ENCODE data around the gene ARL6IP4. TPM values are rescaled to one million over a fixed set of nuclear protein-coding genes. Genes with fewer than 3 reads are reported as not detected.
A peak's percentile ranks its signal among the peaks of the same experiment; 100 is the strongest.
"Not testable (repeated sequence)": the region's sequence is repeated elsewhere in the genome, so short reads cannot be mapped to it uniquely, and the experiment has no call there.

ARL6IP4 gene
- polyA plus RNA-seq (ENCODE audit: insufficient read length in 10 of 10) = 100 to 1,000 TPM; 112 to 190 (median 145) TPM
- long read RNA-seq, donor 1, transcript ARL6IP4-220 (6 exons, 1,591 nt) = major isoform, 14 of 76 reads
- long read RNA-seq, donor 1, transcript ARL6IP4-210 (6 exons, 1,491 nt) = minor isoform, 12 of 76 reads
- long read RNA-seq, donor 1, partial matches to known transcripts = 36 of 76 reads
- long read RNA-seq, donor 1, other reads (novel, unspliced or antisense) = 5 of 76 reads
- long read RNA-seq, donor 2, transcript ARL6IP4-210 (6 exons, 1,491 nt) = minor isoform, 10 of 73 reads
- long read RNA-seq, donor 2, transcript ARL6IP4-220 (6 exons, 1,591 nt) = major isoform, 11 of 73 reads
- long read RNA-seq, donor 2, transcript ARL6IP4-208 (6 exons, 796 nt) = minor isoform, 5 of 73 reads
- long read RNA-seq, donor 2, partial matches to known transcripts = 23 of 73 reads
- long read RNA-seq, donor 2, other reads (novel, unspliced or antisense) = 15 of 73 reads
- long read RNA-seq, donor 3 = 0 reads
- long read RNA-seq, donor 4, transcript ARL6IP4-220 (6 exons, 1,591 nt) = minor isoform, 8 of 120 reads
- long read RNA-seq, donor 4, transcript ARL6IP4-213 (2 exons, 562 nt) = minor isoform, 5 of 120 reads
- long read RNA-seq, donor 4, transcript ARL6IP4-210 (6 exons, 1,491 nt) = major isoform, 10 of 120 reads
- long read RNA-seq, donor 4, partial matches to known transcripts = 76 of 120 reads
- long read RNA-seq, donor 4, other reads (novel, unspliced or antisense) = 12 of 120 reads
- long read RNA-seq, donor 5, transcript ARL6IP4-214 (5 exons, 1,273 nt) = minor isoform, 5 of 83 reads
- long read RNA-seq, donor 5, transcript ARL6IP4-201 (6 exons, 1,644 nt) = minor isoform, 9 of 83 reads
- long read RNA-seq, donor 5, transcript ARL6IP4-210 (6 exons, 1,491 nt) = minor isoform, 11 of 83 reads
- long read RNA-seq, donor 5, transcript ARL6IP4-220 (6 exons, 1,591 nt) = major isoform, 15 of 83 reads
- long read RNA-seq, donor 5, partial matches to known transcripts = 27 of 83 reads
- long read RNA-seq, donor 5, other reads (novel, unspliced or antisense) = 5 of 83 reads
- long read RNA-seq, donor 6, transcript ARL6IP4-220 (6 exons, 1,591 nt) = major isoform, 17 of 126 reads
- long read RNA-seq, donor 6, transcript ARL6IP4-201 (6 exons, 1,644 nt) = minor isoform, 9 of 126 reads
- long read RNA-seq, donor 6, transcript ARL6IP4-210 (6 exons, 1,491 nt) = minor isoform, 11 of 126 reads
- long read RNA-seq, donor 6, partial matches to known transcripts = 64 of 126 reads
- long read RNA-seq, donor 6, other reads (novel, unspliced or antisense) = 13 of 126 reads
- long read RNA-seq, donor 7, transcript ARL6IP4-208 (6 exons, 796 nt) = major isoform, 10 of 130 reads
- long read RNA-seq, donor 7, transcript ARL6IP4-220 (6 exons, 1,591 nt) = minor isoform, 7 of 130 reads
- long read RNA-seq, donor 7, transcript ARL6IP4-213 (2 exons, 562 nt) = minor isoform, 5 of 130 reads
- long read RNA-seq, donor 7, transcript ARL6IP4-210 (6 exons, 1,491 nt) = minor isoform, 5 of 130 reads
- long read RNA-seq, donor 7, partial matches to known transcripts = 87 of 130 reads
- long read RNA-seq, donor 7, other reads (novel, unspliced or antisense) = 8 of 130 reads
- long read RNA-seq, donor 8, transcript ARL6IP4-220 (6 exons, 1,591 nt) = major isoform, 8 of 57 reads
- long read RNA-seq, donor 8, transcript ARL6IP4-210 (6 exons, 1,491 nt) = minor isoform, 6 of 57 reads
- long read RNA-seq, donor 8, partial matches to known transcripts = 31 of 57 reads
- long read RNA-seq, donor 8, other reads (novel, unspliced or antisense) = 0 of 57 reads
- long read RNA-seq, donor 9, partial matches to known transcripts = 0 of 8 reads
- long read RNA-seq, donor 9, other reads (novel, unspliced or antisense) = 0 of 8 reads

DNA sequence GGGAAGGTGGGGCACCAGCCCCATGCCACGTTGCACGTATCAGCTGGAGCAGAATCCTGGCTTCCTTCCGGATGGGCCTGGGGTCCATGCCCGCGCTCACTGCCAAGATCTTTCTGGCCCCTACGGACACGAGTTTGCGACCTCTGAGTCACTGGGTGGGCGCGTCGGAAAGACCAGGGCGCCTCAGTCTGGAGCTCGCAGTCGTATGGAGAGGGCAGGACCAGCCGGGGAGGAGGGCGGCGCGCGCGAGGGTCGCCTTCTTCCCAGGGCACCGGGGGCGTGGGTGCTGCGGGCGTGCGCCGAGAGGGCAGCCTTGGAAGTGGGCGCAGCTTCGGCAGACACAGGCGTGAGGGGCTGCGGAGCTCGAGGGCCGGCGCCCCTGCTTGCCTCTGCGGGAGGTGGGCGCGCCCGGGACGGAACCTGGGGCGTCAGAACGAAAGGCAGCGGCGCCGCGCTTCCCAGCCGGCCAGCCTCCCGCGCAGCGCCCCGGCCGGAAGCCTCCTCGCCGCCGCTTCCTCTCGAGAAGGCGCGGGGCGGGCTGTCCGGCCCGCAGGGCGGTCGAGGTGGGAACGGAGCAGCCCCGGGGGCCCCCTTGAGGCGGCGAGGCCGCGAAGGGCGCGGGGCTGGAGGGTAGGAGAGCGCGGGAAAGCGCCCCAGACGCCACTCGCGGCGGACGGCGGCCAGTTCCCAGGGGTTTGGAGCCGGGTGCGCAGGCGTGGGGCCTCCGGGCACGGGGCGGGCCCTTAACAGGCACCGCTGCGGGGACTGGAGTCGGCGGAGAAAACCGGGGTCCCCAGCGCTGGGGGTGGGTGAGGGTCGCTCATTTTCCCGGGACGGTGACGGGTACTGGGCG lies at the start of gene ARL6IP4:
Gene ARL6IP4 (plus strand): TSS at position 499 of the 853 bp plus-strand sequence. CDS start 459 bp downstream, outside the sequence.
- DNase-seq = peak; percentile 55 to 91 (median 78)

DNA sequence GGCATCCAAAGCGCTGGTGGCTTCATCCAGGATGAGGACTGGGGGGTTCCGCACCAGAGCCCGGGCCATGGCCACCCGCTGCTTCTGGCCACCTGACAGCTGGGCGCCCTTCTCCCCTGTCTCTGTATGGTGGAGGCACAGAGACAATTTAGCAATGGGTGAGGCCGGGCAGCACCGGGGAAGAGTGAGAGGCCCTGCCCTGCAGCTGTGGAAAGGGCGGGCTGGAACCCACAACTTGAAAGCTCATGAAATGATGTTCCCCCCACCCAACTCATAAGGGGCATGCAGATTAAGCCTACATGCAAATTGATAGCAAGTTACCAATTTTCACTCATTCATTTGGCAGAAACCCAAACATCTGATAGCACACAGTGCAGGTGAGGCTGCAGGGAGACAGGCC lies 48.3 kb upstream of the ARL6IP4 start:
- DNase-seq = no peak

DNA sequence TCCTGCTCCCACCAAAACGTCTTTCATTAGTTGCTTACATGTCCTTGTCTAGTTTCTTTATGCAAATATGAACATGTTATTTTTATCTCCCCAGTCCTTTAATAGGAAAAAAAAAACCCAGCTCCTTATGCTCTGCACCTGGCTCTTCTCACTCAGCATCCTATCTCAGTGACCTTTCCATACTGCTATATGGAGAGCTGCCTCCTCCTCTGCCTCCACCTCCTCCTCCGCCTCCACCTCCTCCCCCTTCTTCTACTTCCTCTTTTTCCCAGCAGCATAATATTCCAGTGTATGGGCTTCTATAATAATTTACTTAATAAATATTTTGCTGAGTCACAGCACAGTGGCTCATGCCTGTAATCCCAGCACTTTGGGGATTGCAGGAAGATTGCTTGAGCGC lies 45.8 kb upstream of the ARL6IP4 start:
- no peak for DNase-seq

DNA sequence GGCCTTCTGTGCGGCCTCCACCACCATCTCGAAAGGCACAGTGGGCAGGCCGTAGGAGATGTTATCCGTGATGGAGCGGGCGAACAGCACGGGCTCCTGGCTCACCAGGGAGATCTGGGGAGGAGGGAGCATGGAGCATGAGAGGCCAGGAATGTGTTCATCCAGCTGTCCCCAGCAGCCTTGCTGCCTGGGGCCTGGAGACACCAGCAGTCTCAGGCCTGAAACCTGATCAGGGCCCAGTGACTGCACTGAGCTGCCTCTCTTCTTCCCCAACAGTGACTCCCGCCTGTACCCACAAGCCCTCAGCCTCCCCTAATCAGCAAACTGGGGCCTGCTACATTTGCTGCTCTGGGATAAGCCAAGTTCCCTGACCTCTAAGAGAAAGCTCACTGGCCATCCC lies 45.2 kb upstream of the ARL6IP4 start:
- peak in 2 of 3 donors; percentile 38 to 43 for DNase-seq

DNA sequence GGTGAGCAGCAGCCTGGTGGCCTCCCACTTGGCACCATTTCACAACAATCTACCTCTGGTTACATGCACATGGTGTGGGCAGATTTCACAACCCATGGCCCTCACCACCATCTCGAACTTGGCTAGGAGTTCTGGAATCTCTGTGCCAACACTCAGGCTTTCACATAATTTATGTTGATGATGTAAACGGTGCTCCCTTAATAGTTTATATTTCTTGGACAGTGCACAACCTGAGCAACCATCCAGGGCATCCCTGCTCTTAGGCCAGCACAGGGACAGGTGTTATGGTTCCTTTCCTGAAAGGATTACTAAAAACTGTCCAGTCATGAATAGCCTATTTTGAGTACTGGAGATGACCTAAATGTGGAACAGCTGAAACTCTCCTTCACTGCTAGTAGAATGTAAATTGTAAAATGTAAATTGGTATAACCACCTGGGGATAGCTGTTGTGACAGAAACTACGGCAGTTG lies 42.8 kb upstream of the ARL6IP4 start:
- DNase-seq = no peak

DNA sequence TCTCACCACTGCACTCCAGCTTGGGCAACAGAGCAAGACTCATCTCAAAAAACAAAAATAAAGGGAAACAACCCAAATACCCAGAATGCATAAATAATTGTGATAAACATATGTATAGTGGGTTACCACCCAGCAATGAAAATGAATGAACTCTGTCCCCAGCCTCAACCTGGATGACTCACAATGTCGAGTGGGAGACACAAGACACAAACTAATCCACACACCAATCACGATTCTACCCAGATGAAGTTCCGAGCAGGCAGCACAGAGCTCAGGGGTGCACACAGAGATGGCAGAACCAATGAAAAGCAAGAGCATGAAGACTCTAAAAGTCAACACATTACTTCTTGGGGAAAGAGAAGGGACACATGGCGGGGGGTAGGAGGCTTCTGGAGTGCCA lies 41.4 kb upstream of the ARL6IP4 start:
- DNase-seq = no peak

DNA sequence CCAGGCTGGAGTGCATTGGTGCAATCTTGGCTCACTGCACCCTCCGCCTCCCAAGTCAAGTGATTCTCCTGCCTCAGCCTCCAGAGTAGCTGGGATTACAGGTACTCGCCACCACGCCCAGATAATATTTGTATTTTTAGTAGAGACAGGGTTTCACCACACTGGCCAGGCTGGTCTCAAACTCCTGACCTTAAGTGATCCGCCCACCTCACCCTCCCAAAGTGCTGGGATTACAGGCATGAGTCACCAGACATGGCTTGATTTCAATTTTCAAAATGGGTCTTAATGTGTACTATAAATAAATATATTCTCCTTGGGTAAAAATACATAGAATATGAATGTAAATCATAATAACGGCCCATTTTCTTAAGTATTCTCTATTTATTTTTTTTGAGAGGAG lies 39.1 kb upstream of the ARL6IP4 start:
- not testable (repeated sequence) for DNase-seq

DNA sequence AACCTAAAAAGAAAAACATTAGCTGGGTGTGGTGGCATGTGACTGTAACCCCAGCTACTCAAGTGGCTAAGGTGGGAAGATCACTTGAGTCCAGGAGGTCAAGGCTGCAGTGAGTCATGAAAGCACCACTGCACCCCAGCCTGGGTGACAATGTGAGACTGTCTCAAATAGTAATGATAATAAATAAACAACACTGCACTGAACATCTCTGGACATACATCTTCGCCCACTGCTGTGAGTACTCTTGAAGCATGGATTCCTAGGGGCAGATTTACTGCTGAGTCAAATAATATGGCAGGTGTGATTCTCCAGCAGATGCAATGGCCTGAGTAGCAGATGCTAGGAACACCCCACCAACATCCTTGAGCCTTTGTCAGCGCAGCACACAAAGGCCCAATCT lies 37.8 kb upstream of the ARL6IP4 start:
- DNase-seq = no peak

DNA sequence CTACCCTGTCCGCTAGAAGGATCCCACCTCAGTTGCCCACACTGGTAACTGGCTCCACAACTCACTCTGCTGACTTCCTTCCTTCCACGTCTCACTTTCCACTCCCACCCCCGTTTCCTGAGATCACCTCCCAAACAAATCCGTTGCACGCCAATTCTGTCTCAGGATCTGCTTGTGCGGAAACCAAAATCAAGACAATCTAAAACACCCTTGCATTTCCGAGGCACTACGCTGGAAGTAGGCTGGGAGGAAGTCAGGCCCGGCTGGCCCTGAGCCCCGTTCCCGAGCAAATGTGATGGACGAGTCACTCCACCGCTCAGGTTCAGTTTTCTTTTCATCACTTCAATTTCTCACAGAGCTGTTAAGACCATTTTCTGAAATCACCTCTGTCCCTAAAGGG lies 37.3 kb upstream of the ARL6IP4 start:
- DNase-seq = peak in 1 of 3 donors; percentile 47

DNA sequence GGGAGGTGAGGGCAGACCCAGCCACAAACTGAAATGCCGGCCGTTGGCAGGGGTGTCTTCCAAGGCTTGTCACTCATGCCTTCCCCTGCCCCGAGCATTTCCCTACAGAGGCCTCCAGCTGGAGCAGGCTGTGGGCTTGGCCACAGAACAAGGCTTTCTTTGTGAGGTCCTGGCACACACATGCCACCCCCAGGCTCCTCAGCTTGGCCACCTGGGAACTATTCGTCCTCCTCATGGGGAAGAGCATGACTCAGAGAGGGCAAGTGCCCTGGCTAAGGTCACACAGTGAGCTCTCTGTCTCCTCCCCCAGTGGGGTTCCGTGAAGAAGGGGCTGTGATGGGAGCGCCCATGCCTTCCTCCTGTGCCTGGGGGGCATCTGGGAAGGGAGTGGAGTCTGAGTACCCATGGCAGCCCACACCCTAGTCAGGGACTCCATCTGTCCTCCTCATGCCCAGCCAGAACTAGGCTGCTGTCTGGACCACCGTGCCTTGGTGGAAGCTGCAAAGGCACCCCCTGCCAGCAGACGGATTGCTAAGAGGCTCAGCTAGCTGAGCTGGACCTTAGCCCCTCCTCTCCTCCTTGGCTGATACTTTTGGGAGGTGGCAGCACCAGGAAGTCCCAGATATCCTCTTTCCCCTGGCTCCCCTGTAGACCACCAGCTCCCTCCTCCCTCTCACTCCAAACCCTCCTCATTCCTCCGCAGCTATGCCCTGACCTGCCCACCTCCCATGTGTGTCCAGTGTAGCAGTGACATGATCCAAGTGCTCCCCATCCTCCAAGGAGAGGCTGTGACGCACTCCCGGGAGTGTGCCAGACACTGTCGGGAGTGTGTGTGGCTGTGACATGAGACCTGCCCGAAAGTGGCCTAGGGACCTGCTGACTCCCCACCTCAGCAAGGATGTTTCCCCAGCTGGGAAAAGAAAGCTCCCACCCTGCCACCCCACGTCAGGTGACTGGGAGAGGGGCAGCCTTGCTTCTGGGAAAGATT lies 35.6 kb upstream of the ARL6IP4 start:
- peak in 1 of 3 donors; percentile 36 for DNase-seq

DNA sequence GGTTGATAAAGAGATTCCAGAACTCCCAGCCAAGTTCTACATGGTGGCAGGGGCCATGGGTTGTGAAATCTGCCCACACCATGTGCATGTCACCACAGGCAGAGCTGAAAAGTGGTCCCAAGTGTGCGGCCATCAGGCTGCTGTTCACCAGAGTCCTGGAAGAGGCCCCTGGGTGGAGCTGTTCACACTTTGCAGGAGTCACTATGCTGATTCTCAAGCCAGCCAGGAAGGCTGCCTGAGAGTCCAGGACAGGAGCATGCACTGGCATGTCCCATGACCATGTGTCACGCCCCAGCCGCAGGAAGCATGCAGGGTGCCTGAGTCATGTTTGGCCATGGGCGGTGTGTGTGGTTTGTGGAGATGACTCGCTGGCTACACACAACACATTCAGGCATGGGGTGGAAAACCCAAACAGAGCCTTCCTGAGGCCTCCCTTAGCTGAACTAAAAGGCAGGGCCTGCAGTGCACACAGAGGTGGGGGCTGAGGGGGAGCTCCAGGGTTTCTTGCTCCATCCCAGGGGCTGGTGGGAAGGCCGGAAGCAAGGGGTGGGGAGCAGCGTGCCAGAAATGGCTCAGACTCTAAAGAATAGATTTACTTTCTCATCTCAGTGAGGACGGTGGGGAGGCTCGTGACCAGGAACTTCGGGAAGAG lies 33.7 kb upstream of the ARL6IP4 start:
- DNase-seq = peak in 2 of 3 donors; percentile 49 to 95

DNA sequence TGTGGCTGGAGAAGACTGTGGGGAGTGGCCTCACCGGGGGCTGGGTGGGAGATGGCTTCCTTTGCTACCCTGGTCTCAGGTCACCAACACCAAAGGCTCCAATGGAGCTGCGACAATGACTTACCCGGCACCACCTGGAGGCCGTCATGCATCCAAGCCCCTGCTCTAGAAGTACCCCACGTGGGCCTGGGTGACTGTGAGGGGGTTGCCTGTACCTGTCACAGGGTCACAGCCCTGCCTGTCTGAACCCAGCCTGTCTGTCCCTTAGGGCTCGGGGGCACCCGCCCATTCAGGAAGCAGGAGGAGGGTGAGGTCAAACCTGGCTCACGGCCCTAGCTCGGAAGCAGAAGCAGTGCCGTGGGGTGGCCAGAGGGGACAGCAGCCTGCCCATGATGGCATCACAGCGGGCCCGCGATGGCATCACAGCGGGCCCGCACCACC lies 33.1 kb upstream of the ARL6IP4 start:
- no peak for DNase-seq

DNA sequence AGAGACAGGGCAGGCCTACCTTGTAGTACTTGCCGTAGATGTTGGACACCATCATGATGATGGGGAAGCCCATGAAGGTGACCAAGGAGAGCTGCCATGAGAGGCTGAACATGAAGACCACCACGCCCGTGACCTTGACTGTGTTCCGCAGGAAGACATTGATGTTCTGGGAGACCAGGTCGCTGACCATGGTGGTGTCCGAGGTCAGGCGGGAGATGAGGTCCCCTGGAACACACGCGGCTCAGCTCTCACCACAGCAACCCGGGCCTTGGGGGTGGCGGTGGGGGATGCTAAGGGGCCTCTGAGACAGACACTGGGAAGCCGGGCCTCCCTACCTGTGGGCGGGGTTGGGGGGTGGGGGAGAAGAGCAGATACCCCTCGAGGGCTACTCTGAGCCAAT lies 31.9 kb upstream of the ARL6IP4 start:
- no peak for DNase-seq

DNA sequence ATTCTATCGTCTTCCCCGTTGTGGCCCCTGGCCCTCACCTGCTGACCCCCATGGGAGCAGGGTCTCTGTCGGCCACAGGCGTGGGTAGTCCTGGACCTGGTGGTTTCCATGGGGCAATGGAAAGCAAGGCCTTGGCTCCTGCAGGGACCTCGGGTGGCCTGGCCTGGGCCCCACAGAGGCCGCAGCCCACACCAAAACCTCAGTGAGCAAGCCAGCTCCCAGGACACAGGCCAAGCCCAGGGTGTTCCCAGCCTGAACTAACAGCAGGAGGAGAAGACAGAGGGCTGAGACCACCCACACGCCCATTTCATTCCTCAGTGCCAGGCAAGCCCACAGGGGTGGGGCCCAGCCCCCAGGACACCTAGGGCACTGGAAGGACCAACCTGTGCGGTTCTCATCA lies 31.1 kb upstream of the ARL6IP4 start:
- no peak for DNase-seq

DNA sequence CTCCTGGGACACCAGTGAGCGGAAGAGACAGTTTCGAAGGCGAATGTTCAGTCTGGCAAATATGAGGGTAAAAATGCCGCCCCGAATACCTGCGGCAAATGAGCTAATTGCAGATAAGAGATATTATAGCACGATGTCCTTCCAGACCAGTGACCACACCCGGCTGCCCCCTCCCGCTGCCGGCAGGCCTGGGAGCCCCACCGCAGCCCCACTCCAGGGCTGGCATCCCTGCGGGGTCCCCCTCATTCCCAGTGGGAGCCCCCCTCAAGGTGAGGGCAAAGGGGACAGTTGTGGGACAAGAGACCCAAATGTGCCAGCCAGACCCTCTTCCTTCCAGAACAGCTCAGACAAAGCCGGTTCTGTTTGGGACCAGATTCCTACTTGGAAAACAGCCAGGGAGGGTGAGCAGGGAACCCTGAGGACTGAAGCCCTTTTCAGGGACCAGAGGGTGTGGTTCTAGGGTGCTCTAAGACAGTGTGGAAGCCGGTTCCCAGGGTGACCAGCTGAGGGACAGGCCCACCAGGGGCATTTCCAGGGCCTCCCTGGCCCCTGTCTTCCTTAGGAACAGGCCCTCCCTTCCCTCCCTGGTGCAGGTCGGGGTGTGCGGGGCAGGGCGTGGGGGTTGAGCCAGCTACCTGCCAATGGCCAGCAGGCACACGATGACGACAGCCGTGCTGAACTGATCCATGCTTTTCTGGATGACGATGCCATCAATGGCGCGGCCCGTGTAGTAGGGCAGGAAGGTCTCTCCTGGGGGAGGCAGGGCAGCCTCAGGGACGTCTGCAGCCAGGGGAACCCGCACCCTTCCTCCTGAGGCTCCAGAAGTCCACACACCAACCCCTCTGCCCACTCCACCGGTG lies 30.4 kb upstream of the ARL6IP4 start:
- no peak for DNase-seq

DNA sequence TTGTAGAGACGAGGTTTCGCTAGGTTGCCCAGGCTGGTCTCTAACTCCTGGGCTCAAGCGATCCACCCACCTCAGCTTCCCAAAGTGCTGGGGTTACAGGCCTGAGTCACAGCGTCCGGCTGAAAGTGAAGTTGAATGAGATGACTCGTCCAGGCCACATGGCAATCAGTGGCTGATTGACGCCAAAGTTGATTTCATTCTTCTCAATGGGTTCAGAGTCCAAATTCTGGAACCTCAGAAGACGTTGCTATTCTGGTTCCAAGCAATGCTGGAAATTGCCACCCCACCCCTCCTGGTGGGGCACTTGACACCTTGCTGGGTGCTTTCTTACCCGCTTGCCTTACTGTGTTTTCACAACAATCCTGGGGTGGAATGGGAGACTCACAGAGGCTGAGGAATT lies 29.1 kb upstream of the ARL6IP4 start:
- no peak for DNase-seq
